WTC11 (cell line): ENCODE measurements around the gene MAPK11. TPM values are rescaled to one million over a fixed set of nuclear protein-coding genes. Genes with fewer than 3 reads are reported as not detected.

ENCODE experiments used
- CREM ChIP-seq: sonication (generic); formaldehyde crosslinking; IDR thresholded peaks from 2 replicates; pipeline ENCODE4 v1.8.1; 2022; ENCODE audit warnings: mild to moderate bottlenecking, missing genetic modification reagents, moderate library complexity
- GRHL2 ChIP-seq: fragments of 250-450 bp; sonication (Bioruptor Pico); IDR thresholded peaks from 2 replicates; pipeline ENCODE4 v1.8.0; 2022; ENCODE audit warnings: mild to moderate bottlenecking, moderate library complexity; ENCODE audit not compliant: insufficient replicate concordance, severe bottlenecking
- JAZF1 ChIP-seq: fragments of 250-450 bp; sonication (Bioruptor Pico); IDR thresholded peaks from 2 replicates; pipeline ENCODE4 v1.9.0; 2021; ENCODE audit warnings: moderate library complexity, mild to moderate bottlenecking, inconsistent platforms
- NFATC4 ChIP-seq: fragments of 250-450 bp; sonication (Bioruptor Pico); IDR thresholded peaks from 2 replicates; pipeline ENCODE4 v1.9.0; 2021; ENCODE audit warnings: mild to moderate bottlenecking
- NR1H2 ChIP-seq: sonication (generic); formaldehyde crosslinking; IDR thresholded peaks from 2 replicates; pipeline ENCODE4 v1.9.0; 2021; ENCODE audit warnings: mild to moderate bottlenecking, moderate library complexity, missing genetic modification reagents
- SP1 ChIP-seq: sonication (generic); formaldehyde crosslinking; conservative IDR thresholded peaks from 2 replicates; pipeline ENCODE4 v1.8.1; 2022; ENCODE audit warnings: missing genetic modification reagents
- TCF7 ChIP-seq: sonication (generic); formaldehyde crosslinking; IDR thresholded peaks from 2 replicates; pipeline ENCODE4 v1.8.0; 2022; ENCODE audit warnings: mild to moderate bottlenecking, low read depth, missing genetic modification reagents, moderate library complexity
- TEAD1 ChIP-seq: sonication (generic); formaldehyde crosslinking; IDR thresholded peaks from 2 replicates; pipeline ENCODE4 v1.8.0; 2022; ENCODE audit warnings: mild to moderate bottlenecking, missing genetic modification reagents
- ZNF138 ChIP-seq: sonication (generic); formaldehyde crosslinking; conservative IDR thresholded peaks from 2 replicates; pipeline ENCODE4 v1.8.1; 2022; ENCODE audit warnings: mild to moderate bottlenecking, moderate library complexity, missing genetic modification reagents
- ZNF232 ChIP-seq: sonication (generic); formaldehyde crosslinking; IDR thresholded peaks from 2 replicates; pipeline ENCODE4 v1.8.0; 2022; ENCODE audit warnings: mild to moderate bottlenecking, missing genetic modification reagents
- ZNF317 ChIP-seq: sonication (generic); formaldehyde crosslinking; IDR thresholded peaks from 2 replicates; pipeline ENCODE4 v1.8.1; 2023; ENCODE audit warnings: low read depth, mild to moderate bottlenecking, moderate library complexity, missing genetic modification reagents, borderline replicate concordance
- ZNF532 ChIP-seq: fragments of 250-450 bp; sonication (Bioruptor Pico); IDR thresholded peaks from 2 replicates; pipeline ENCODE4 v1.9.0; 2021; ENCODE audit warnings: mild to moderate bottlenecking, borderline replicate concordance
- total RNA-seq: library from RNA; stranded (reverse); gene quantifications from 3 replicates; pipeline ENCODE4 v1.2.3, GENCODE V29; 2021
- TF ChIP-seq, protein P1 (sequence below): sonication (generic); formaldehyde crosslinking; IDR thresholded peaks from 2 replicates; pipeline ENCODE4 v1.8.1; 2023; ENCODE audit warnings: mild to moderate bottlenecking, missing genetic modification reagents, borderline replicate concordance
- TF ChIP-seq, protein P2 (sequence below): sonication (generic); formaldehyde crosslinking; IDR thresholded peaks from 2 replicates; pipeline ENCODE4 v1.8.0; 2023; ENCODE audit warnings: missing genetic modification reagents, mild to moderate bottlenecking, borderline replicate concordance
- TF ChIP-seq, protein P3 (sequence below): fragments of 200-600 bp; IDR thresholded peaks from 2 replicates; pipeline ENCODE4 v1.8.0; 2022; ENCODE audit warnings: antibody characterized with exemption

Gene MAPK11
- total RNA-seq, 1 experiment from 2014 or later = 2.3 TPM

DNA sequence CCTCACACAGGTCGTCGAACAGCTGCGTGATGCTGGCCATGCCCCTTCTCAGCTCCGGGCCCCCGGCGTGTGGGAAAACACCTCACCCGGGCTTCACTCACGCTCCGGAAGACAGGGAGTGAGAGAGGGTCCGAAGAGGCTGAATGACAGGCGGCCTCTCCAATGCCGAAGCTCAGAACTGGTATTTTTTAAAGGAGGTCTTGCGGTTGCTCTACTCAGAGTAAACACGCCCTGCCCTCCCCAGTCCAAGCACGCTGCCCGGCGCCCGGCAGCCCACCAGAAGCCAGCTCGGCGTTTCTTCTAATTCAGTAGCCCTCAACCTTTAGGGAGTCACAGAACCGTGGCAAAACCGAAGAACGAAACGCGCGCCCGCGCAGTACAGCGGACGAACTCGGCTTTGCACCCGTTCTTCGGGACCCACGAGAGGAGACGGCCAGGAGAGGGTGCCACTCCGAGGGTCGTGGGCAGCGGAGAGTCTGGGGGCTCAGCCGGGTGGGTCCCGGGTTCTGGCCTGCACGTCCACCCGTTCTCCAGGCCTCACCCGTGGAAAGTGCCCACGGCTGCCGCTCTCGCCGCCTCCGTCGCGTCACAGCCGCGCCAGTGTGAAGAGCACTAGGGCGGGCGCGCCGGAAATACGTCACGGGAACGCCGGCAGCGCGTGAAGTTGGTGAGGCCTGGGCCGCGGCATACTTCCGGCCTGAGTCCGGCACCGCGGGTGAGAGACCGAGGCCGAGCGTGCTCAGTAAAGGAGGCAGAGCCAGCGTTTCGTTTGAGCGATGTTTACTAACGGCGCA lies 25.6 kb downstream of the MAPK11 start, which contains the start of gene TUBGCP6 (continued):
- TF ChIP-seq, protein P1, sequence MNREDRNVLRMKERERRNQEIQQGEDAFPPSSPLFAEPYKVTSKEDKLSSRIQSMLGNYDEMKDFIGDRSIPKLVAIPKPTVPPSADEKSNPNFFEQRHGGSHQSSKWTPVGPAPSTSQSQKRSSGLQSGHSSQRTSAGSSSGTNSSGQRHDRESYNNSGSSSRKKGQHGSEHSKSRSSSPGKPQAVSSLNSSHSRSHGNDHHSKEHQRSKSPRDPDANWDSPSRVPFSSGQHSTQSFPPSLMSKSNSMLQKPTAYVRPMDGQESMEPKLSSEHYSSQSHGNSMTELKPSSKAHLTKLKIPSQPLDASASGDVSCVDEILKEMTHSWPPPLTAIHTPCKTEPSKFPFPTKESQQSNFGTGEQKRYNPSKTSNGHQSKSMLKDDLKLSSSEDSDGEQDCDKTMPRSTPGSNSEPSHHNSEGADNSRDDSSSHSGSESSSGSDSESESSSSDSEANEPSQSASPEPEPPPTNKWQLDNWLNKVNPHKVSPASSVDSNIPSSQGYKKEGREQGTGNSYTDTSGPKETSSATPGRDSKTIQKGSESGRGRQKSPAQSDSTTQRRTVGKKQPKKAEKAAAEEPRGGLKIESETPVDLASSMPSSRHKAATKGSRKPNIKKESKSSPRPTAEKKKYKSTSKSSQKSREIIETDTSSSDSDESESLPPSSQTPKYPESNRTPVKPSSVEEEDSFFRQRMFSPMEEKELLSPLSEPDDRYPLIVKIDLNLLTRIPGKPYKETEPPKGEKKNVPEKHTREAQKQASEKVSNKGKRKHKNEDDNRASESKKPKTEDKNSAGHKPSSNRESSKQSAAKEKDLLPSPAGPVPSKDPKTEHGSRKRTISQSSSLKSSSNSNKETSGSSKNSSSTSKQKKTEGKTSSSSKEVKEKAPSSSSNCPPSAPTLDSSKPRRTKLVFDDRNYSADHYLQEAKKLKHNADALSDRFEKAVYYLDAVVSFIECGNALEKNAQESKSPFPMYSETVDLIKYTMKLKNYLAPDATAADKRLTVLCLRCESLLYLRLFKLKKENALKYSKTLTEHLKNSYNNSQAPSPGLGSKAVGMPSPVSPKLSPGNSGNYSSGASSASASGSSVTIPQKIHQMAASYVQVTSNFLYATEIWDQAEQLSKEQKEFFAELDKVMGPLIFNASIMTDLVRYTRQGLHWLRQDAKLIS (CRISPR knock-in tag) = no peak
- TF ChIP-seq ZNF317 (CRISPR knock-in tag) (no peak), JAZF1 (CRISPR knock-in tag) (no peak), NFATC4 (CRISPR knock-in tag) (no peak), NR1H2 (no peak), ZNF532 (no peak), CREM (CRISPR knock-in tag) (peak; percentile 100), ZNF232 (peak; percentile 61; the same call in 1 of the 2 replicates), TCF7 (CRISPR knock-in tag) (no peak), SP1 (CRISPR knock-in tag) (peak; percentile 90), GRHL2 (CRISPR knock-in tag) (no peak), ZNF138 (CRISPR knock-in tag) (no peak; the same call in 1 of the 2 replicates), TEAD1 (CRISPR knock-in tag) (peak; percentile 52)
- TF ChIP-seq, protein P2, sequence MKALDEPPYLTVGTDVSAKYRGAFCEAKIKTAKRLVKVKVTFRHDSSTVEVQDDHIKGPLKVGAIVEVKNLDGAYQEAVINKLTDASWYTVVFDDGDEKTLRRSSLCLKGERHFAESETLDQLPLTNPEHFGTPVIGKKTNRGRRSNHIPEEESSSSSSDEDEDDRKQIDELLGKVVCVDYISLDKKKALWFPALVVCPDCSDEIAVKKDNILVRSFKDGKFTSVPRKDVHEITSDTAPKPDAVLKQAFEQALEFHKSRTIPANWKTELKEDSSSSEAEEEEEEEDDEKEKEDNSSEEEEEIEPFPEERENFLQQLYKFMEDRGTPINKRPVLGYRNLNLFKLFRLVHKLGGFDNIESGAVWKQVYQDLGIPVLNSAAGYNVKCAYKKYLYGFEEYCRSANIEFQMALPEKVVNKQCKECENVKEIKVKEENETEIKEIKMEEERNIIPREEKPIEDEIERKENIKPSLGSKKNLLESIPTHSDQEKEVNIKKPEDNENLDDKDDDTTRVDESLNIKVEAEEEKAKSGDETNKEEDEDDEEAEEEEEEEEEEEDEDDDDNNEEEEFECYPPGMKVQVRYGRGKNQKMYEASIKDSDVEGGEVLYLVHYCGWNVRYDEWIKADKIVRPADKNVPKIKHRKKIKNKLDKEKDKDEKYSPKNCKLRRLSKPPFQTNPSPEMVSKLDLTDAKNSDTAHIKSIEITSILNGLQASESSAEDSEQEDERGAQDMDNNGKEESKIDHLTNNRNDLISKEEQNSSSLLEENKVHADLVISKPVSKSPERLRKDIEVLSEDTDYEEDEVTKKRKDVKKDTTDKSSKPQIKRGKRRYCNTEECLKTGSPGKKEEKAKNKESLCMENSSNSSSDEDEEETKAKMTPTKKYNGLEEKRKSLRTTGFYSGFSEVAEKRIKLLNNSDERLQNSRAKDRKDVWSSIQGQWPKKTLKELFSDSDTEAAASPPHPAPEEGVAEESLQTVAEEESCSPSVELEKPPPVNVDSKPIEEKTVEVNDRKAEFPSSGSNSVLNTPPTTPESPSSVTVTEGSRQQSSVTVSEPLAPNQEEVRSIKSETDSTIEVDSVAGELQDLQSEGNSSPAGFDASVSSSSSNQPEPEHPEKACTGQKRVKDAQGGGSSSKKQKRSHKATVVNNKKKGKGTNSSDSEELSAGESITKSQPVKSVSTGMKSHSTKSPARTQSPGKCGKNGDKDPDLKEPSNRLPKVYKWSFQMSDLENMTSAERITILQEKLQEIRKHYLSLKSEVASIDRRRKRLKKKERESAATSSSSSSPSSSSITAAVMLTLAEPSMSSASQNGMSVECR (CRISPR knock-in tag) = peak; percentile 88; the same call in 1 of the 2 replicates
- TF ChIP-seq, protein P3, sequence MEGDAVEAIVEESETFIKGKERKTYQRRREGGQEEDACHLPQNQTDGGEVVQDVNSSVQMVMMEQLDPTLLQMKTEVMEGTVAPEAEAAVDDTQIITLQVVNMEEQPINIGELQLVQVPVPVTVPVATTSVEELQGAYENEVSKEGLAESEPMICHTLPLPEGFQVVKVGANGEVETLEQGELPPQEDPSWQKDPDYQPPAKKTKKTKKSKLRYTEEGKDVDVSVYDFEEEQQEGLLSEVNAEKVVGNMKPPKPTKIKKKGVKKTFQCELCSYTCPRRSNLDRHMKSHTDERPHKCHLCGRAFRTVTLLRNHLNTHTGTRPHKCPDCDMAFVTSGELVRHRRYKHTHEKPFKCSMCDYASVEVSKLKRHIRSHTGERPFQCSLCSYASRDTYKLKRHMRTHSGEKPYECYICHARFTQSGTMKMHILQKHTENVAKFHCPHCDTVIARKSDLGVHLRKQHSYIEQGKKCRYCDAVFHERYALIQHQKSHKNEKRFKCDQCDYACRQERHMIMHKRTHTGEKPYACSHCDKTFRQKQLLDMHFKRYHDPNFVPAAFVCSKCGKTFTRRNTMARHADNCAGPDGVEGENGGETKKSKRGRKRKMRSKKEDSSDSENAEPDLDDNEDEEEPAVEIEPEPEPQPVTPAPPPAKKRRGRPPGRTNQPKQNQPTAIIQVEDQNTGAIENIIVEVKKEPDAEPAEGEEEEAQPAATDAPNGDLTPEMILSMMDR = no peak
